HG02840 (cell line): ENCODE measurements around the gene EPSTI1.
A peak's percentile ranks its signal among the peaks of the same experiment; 100 is the strongest.

Source experiments
- ATAC-seq: cut with Tn5 transposase; IDR thresholded peaks from one replicate; pipeline ENCODE4 v1.9.1; 2021; ENCODE audit warnings: mild to moderate bottlenecking, moderate library complexity, moderate number of reproducible peaks; ENCODE audit not compliant: unreplicated experiment, low FRiP score

Gene EPSTI1

DNA sequence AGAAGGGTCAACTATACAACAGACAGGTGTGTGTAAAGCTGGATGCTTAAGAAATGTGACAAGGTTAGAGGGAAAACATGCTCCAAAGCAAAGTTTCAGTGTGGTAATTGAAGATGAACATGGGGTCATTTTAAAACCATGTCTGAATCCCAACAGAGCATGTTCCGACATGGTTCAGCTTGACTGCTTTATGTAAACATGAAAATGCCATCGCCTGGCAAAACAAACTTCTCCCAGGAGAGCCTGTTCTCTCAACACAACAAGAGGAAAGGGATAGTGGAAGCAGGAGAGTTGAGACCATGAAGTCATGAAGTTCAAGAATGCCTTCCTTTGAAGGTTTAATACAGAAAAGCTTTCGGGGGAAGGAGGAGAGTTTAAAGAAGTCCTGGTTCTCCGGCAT lies 85.8 kb downstream of the EPSTI1 start:
- no peak for ATAC-seq

GRCh38 chr13:42905579-42905978 lies 86.5 kb downstream of the EPSTI1 start:
- ATAC-seq = no peak

DNA sequence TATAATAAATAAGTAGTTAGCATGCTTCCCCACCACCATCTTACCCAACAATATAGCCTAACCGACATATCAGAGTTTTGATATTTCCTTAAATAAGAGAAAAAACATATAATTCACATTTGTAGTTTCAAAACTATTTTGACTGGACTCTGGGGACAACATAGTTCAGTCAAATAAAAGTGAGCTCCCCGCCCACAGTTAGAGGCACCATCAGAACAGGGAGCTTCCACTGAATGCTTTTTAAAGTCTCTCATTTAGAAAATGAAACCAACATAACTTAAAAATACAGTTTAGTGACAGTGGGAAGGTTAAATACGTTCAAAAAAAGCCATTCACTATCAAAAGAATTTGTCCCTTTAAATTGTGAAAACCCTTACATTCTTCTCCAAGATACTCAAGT lies 92.8 kb downstream of the EPSTI1 start:
- no peak for ATAC-seq

- ATAC-seq = no peak
Observed at GRCh38 chr13:42895776-42896175, 96.3 kb downstream of the EPSTI1 start.

- no peak for ATAC-seq
Observed at GRCh38 chr13:42894765-42895243, 97.2 kb downstream of the EPSTI1 start.

GRCh38 chr13:42893214-42893671 lies 98.8 kb downstream of the EPSTI1 start:
- ATAC-seq = no peak

- no peak for ATAC-seq
Observed at GRCh38 chr13:42892760-42893159, 99.3 kb downstream of the EPSTI1 start.

DNA sequence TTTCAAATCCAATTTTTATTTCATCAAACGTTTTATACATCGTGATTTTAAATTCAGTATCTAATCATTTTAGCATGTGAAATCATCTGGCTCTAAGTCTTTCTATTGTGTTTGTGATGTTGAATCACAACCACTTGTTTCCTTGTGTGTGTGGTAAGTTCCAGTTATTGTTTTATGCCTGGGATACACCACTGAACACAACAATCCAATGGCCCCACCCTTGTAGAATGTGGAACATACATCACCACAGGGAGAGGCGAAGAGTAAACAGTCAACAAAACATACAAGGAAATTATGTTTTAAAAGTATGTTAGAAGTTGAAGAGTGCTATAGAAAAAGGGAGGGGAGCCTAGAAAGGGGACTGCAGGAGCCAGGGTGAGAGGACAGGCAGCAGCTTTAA lies 100.5 kb downstream of the EPSTI1 start:
- ATAC-seq = no peak

DNA sequence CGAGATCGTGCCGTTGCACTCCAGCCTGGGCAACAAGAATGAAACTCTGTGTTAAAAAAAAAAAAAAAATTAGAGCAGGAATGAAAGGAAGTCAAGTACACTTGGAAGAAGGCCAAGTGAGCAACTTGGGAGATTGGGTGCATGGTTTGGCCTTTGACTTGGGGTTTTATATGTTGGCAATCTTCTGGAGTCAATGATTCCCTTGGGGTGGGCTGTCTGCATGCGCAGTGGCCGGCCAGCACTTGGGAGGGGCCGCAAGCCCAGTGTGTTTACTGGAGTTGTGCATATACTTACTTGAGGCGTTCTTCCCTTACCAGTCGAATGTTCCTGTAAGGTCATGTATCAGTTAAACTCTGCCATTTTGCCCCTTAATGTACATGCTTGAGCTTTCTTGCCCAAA lies 106.7 kb downstream of the EPSTI1 start:
- ATAC-seq = no peak

- no peak for ATAC-seq
Observed at GRCh38 chr13:42883771-42884467, 108.1 kb downstream of the EPSTI1 start.

DNA sequence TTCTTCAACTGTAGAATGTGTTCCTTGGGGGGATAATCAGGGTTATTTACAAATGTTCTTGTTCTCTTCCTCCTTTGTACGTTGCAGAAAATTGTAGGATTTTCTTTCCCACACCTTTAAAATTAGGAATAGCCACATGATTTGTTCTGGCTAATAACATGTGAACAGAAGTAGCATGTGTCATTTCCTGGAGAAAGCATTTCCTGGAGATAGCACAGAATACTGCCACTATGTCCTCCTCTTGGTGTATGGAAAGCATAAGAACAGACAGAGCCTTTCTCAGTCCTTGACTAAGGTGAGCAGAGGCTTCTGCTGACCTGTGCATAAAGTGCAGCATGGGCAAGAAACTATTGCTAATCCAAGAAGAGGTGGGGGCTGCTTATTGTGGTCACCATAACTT lies 108.9 kb downstream of the EPSTI1 start:
- no peak for ATAC-seq

DNA sequence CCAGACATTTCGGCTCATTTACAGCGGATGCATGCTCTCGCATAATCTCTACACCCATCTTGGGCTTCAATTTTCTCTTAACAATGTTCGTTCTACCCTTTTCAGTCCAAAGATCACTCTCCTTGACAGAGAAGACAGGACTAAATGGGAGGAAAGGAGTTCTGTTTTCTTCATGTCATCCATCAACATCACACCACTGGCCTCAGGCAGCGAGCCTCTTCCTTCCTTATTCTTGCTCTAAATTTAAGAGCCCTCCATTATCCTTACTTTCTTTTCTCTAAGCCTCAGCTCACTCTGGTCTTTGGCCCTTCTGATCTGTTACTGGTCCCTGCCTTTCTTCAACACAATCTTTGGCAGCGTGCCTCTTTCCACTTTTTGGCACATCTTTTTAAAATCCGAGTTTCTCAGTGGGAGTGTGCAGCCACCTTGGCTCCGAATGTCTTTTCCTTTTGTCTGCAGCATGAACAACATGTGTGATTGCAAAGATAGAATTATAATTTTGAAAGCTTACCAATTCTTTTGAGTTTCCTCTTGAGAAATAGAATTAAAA lies 111.9 kb downstream of the EPSTI1 start:
- no peak for ATAC-seq

DNA sequence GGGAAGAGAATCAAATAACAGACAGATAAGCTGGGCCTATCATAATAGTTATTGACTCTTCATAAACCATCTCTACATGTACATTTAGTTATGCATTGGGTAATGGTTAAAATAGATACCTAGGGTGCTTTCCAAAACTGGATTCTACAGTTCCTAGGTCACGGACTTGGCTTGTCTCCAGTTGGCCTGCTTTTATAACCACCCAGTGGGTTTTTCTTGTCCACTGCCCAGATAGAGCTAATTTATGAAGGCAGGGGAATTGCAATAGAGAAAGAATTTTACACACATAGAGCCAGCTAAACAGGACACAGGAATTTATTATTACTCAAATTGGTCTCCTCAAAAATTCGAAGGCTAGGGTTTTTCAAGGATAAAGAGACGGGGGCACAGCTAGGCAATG lies 113.3 kb downstream of the EPSTI1 start:
- ATAC-seq = no peak

GRCh38 chr13:42876887-42877545 lies 115.0 kb downstream of the EPSTI1 start:
- ATAC-seq = no peak

DNA sequence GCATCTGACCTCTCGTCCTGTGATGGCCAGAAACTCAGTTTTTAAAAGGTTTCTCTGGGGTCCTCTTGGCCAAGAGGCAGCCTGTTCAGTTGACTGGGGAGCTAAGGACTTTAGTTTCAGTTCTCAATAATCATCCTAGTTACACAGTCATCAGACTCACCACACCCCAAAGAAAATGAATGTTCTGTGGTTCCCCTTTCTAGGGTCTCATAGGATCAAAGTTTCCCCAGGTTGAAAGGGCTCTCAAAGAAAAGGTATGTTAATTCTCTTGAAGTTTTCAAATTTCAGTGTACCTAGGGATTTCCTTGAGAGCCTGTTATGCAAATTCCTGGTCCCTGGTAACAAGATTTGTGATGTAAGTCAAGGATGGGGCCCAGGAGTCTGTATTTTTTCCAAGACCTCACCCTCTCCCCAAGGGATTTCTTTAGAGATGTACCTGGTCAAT lies 115.7 kb downstream of the EPSTI1 start:
- ATAC-seq = peak; percentile 93

DNA sequence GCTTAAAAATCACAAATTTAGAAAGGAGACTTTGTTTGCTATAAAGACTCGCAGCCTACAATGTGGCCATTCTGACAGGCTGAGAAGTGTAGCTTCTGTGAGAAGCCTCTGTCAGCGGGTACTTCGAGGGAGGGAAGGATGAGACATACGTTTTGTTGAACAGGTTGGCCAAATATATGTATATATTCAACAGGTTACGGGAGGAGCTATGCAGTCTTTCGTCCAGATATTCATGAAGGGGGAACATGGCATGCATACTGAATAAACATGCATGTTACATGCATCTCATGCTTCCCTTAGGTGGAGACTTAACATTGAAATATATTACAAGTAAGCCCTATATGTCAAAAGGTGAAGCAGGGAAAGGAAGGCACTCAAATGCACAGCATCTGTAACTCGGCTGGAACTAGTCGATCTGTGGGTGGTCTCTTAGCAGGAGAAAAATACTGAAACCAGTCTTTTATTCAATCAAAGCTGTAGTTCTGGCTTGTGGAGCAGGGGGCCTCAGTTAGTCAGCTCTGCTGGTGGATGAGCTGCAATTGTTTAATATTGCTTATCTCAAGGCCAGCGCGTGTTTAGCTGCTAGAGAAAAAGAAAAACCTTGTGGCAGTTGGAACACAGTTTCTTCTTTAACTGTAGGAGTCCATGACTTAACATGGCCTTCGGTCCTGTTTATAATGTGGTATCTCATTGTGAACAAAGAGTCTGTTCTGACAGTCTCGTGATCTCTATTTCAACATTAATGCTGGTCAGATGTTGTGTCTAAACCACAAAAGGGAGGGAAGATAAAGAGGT lies 116.4 kb downstream of the EPSTI1 start:
- peak; percentile 44 for ATAC-seq

DNA sequence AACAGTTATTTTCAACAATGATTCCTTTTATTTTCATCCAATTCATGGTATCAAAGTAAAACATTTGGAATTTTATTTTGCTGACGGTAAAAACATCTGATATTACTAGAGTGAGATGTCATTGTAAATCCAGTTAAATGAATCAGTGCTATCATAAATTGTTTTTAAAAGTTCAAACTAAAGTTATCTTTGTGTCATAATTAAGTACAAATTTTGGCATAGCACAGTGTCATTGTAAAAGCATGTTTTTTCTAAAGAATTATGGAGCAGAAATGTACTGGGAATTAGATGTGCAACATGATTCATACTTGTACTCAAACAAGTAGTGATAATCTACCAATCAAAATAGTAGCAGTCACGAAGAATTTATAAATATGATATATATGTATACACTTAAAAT lies 117.8 kb downstream of the EPSTI1 start:
- ATAC-seq = no peak

- ATAC-seq = no peak
Observed at GRCh38 chr13:42873081-42873480, 119.0 kb downstream of the EPSTI1 start.

- no peak for ATAC-seq
Observed at GRCh38 chr13:42867232-42867631, 124.8 kb downstream of the EPSTI1 start.

- no peak for ATAC-seq
Observed at GRCh38 chr13:42865768-42866102, 126.3 kb downstream of the EPSTI1 start.
